GM19099 (cell line): ENCODE data around the gene CCDC15.

Experiments used
- POLR2A ChIP-seq: IDR thresholded peaks from 3 replicates; pipeline ENCODE4 v1.6.1; 2011; ENCODE audit warnings: low read depth; ENCODE audit not compliant: insufficient read length; ENCODE audit errors: extremely low read depth

Gene CCDC15

DNA sequence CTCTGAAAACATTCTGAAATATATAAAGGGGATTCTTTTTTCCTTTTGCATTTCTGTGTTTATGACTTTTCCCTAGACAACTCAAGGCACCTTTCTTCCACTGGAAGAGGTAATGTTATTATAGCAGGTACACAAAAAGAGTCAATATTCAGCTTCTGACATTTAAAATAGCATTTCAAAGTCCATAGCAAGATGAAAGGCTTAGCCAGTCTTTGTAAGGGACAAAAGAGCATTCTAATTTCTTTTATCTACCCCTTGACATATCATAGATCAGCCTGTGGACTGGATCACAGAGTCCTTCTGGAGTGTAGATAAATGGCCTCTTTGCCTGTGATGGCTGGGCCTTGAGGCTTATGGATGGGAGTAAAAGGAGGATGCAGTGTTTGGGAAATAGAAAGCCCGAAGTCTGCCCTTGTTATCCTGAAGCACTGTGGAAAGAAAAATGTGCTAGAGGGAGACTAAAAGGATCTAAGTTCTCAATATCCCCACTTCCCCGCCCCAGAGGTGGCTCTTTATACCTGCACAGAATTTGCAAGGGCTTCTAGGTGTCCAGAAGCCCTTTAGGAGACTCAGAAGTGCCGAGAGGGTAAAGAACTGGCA lies 16.6 kb upstream of the CCDC15 start:
- no peak for TF ChIP-seq POLR2A

- TF ChIP-seq POLR2A, result no peak
Measured at GRCh38 chr11:124938206-124938765, 15.7 kb upstream of the CCDC15 start.

DNA sequence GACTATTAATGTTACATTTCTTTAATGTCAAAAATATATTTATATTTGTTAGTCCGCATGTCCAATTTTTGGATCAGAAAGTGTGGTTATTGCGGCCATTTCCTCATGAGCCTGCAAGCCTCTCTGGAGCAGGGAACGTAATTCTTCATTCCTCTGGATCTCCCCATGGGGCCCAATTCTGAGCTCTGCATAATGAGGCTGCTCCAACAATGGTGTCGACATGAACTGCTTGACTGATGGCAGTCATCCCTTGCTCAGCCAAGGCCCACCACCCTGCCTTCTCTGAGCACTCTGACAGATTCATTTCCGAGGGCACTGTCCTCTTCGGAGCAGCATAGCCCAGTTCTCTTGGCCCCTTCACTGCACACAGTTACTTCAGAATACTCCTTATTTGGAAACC lies 15.0 kb upstream of the CCDC15 start:
- no peak for TF ChIP-seq POLR2A

GRCh38 chr11:124941703-124942102 lies 12.3 kb upstream of the CCDC15 start:
- TF ChIP-seq POLR2A, result no peak

DNA sequence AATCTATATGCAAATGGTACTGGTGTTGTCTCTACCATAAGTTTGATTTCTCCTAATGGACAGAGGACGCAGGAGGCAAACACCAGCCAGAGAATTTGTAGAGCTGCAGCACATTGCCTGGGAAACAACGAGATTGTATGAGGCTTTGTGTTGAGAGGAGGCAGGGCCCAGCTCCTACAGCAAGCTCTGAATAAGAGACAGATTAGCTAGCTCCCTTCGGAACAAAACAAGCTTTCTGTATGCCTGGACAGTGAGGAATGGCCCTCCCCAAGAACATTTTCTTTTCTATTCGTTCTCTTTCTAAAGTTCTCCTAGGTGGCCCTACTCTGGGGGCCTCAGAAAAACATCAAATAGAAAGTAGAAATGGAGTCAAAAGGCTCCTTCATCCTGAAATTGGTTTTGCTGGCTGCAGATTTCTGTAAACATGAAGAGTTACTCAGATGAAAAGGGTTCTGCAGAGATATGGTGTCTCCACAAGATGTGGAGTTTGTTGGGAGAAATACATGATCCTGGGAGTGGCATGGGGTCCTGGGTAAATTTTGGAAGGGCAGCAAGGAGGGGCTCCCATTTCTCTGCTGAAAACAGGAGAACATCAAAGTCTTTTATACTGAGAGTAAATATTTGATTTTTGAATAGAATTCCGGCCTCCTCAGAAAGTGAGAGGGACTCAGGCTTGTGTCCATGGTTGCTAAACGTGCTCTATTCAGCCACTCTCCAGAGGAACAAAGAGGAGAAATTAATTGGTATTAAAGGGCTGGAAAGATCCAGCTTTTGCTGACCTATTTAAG lies 11.3 kb upstream of the CCDC15 start:
- TF ChIP-seq POLR2A, result no peak

DNA sequence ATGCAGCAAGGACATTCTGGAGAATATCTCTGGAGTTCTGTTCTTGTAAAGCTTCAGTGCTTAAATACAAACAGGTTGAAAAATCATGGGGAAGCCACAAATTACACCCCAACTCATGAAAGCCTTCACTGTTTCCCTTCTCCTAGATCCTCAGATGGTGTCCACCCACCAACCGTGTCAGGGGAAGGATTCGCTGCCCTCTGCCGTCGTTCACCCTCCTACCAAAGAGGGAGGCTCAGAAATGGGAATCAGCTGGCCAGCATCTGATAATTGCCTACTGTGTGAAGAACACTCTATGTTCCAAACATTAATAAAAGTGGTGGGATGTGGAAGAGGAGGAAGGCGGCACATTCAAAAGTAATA lies 10.8 kb upstream of the CCDC15 start:
- no peak for TF ChIP-seq POLR2A

- TF ChIP-seq POLR2A, result no peak
Measured at GRCh38 chr11:124943741-124944140, 10.3 kb upstream of the CCDC15 start.

GRCh38 chr11:124944565-124944964 lies 9.4 kb upstream of the CCDC15 start:
- no peak for TF ChIP-seq POLR2A

- no peak for TF ChIP-seq POLR2A
Measured at GRCh38 chr11:124945826-124946225, 8.2 kb upstream of the CCDC15 start.

DNA sequence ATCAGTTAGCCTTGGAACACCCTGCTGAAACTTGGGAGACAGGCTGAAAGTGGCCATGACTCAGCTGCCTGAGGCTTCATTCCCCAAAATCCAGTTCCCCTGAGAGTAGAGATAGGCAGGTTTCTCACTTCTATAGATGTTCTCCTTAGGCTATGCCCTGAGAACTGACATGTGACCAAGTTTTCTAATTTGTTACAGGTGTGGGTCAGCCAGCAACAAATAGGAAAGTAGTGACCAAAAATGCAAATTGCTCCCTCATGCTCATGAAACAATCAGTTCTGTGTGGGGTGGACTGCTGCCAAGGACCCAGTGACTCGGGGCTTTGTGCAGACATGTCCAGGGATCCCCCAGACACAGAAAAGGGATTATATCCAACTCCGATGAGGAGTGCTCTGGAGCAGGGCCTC lies 7.3 kb upstream of the CCDC15 start:
- TF ChIP-seq POLR2A, result no peak

GRCh38 chr11:124950601-124951330 lies 3.2 kb upstream of the CCDC15 start:
- TF ChIP-seq POLR2A, result no peak

- TF ChIP-seq POLR2A, result no peak
Measured at GRCh38 chr11:124951341-124951740, 2.7 kb upstream of the CCDC15 start.

- TF ChIP-seq POLR2A, result no peak
Measured at GRCh38 chr11:124954590-124954955, 571 bp downstream of the CCDC15 start.

DNA sequence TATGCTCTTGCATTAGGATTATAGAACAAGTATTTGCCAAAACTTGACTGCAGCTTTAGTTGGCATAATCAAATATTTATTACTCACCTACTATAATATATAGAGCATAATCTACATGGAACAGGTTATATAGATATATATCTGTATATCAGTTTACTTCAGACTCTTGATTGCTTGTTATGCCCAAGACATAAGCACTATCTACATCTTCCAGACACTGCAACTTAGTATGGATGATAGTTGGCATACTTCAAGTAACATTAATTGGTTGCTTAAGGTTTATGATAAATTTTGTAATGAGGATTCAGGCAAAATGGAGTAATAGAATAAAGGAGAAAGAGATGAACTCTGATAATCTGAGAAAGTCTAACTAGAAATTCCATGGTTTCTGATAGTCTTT lies 1.0 kb downstream of the CCDC15 start:
- no peak for TF ChIP-seq POLR2A

GRCh38 chr11:124961972-124962609 lies 8.1 kb downstream of the CCDC15 start:
- no peak for TF ChIP-seq POLR2A
